K562 (cell line): ENCODE measurements around the gene PLOD1.

ENCODE experiments used
- ARNT ChIP-seq, 2 experiments: fragments of 450-650 bp; IDR thresholded peaks; 2 replicates each; pipeline ENCODE4 v1.6.1; 2016; ENCODE audit warnings: mild to moderate bottlenecking in 1 of 2
- EGR1 ChIP-seq: fragments of 450-650 bp; conservative IDR thresholded peaks from 2 replicates; pipeline ENCODE4 v1.6.1; 2017; ENCODE audit warnings: mild to moderate bottlenecking
- FOXA1 ChIP-seq: fragments of 450-650 bp; IDR thresholded peaks from 2 replicates; pipeline ENCODE4 v1.6.1; 2016; ENCODE audit warnings: mild to moderate bottlenecking, borderline replicate concordance
- FOXM1 ChIP-seq, 2 experiments: fragments of 450-650 bp in 1 of 2; sonication (generic) in 1 of 2; formaldehyde crosslinking in 1 of 2; IDR thresholded peaks; 2 replicates each; pipeline versions ENCODE4 v1.6.1 to v1.9.0; 2017 to 2022; ENCODE audit warnings: low read depth in 2 of 2, mild to moderate bottlenecking in 2 of 2, missing genetic modification reagents in 1 of 2, moderate library complexity in 1 of 2
- GABPA ChIP-seq: fragments of 200-800 bp; sonication (Bioruptor generic); conservative IDR thresholded peaks from 2 replicates; pipeline ENCODE4 v1.6.1; 2016; ENCODE audit warnings: low read depth, missing genetic modification characterization, missing compliant biosample characterization
- HNRNPK ChIP-seq: fragments of 200-400 bp; formaldehyde crosslinking; IDR thresholded peaks from one replicate; pipeline ENCODE4 v1.6.1; 2018; ENCODE audit warnings: mild to moderate bottlenecking, low read depth, low read length; ENCODE audit not compliant: poor library complexity, severe bottlenecking
- HNRNPLL ChIP-seq: fragments of 200-400 bp; formaldehyde crosslinking; IDR thresholded peaks from 2 replicates; pipeline ENCODE4 v1.6.1; 2017; ENCODE audit warnings: low read length, low read depth, mild to moderate bottlenecking; ENCODE audit not compliant: poor library complexity, severe bottlenecking
- HOXB6 ChIP-seq: fragments of 250-450 bp; sonication (Bioruptor Pico); IDR thresholded peaks from 2 replicates; pipeline ENCODE4 v1.5.1; 2022; ENCODE audit warnings: mild to moderate bottlenecking, borderline replicate concordance
- NR2C2 ChIP-seq, 2 experiments: fragments of 200-800 bp in 1 of 2; sonication (Bioruptor generic) in 1 of 2; sonication (generic) in 1 of 2; formaldehyde crosslinking in 1 of 2; IDR thresholded peaks; 2 replicates each; pipeline versions ENCODE4 v1.6.1 to v1.8.0; 2016 to 2022; ENCODE audit warnings: mild to moderate bottlenecking in 1 of 2, missing compliant biosample characterization in 1 of 2, missing genetic modification characterization in 1 of 2, missing genetic modification reagents in 1 of 2
- POLR2AphosphoS5 ChIP-seq: IDR thresholded peaks from 2 replicates; pipeline ENCODE4 v1.6.1; 2011; ENCODE audit warnings: mild to moderate bottlenecking, low read depth, low read length, moderate library complexity; ENCODE audit not compliant: control insufficient read depth, insufficient read depth
- SMC3 ChIP-seq: conservative IDR thresholded peaks from 2 replicates; pipeline ENCODE4 v1.6.1; 2011; ENCODE audit warnings: low read depth, low read length, improper control_type of control experiment; ENCODE audit not compliant: insufficient read depth
- TF ChIP-seq, protein P1 (sequence below), 3 experiments: IDR thresholded peaks in 2 of 3; conservative IDR thresholded peaks in 1 of 3; 2 replicates each; pipeline ENCODE4 v1.5.1; 2011 to 2012; ENCODE audit warnings: low read length in 3 of 3, mild to moderate bottlenecking in 3 of 3, control low read depth in 2 of 3, improper control_type of control experiment in 1 of 3, inconsistent platforms in 1 of 3, low read depth in 1 of 3, mixed read lengths in 1 of 3, moderate library complexity in 1 of 3; ENCODE audit not compliant: insufficient read depth in 2 of 3
- TF ChIP-seq, protein P2 (sequence below): fragments of 450-650 bp; IDR thresholded peaks from 2 replicates; pipeline ENCODE4 v1.7.1; 2018; ENCODE audit warnings: mild to moderate bottlenecking, low read depth; ENCODE audit not compliant: partially characterized antibody
- TF ChIP-seq, protein P3 (sequence below): fragments of 250-450 bp; sonication (Bioruptor Pico); IDR thresholded peaks from 2 replicates; pipeline ENCODE4 v1.8.0; 2021; ENCODE audit warnings: borderline replicate concordance, mild to moderate bottlenecking, moderate library complexity; ENCODE audit not compliant: poor library complexity, severe bottlenecking

DNA sequence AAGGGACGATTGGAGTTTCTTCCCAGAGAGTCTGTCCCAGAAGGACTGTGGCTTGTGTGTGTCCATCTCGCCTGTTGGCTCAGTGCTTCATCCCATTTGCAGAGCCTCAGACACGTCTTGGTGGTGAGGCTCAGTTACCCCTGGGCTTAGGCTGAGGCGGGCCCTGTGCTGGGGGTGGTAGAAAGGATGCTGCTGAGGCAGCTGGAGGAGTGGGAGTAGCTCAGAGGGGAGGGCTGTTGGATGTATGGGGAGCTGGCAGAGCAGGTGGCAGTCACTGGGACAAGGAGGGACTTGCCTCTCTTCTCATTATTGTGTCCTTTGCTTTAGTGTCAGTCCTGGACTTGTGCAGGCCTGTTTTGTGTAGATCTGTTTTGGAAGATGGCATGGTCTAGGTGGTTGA lies 77.5 kb downstream of the PLOD1 start:
- TF ChIP-seq SMC3 (no peak), POLR2AphosphoS5 (no peak), GABPA (tag) (no peak), EGR1 (no peak), FOXA1 (no peak), ARNT (IDR thresholded peaks at IDR 0.05) (no peak), NR2C2 (CRISPR knock-in tag; IDR thresholded peaks at IDR 0.05) (no peak), NR2C2 (tag; IDR thresholded peaks at IDR 0.05) (no peak), HOXB6 (no peak), FOXM1 (IDR thresholded peaks at IDR 0.05; ENCODE audit: low read depth) (no peak), FOXM1 (CRISPR knock-in tag; IDR thresholded peaks at IDR 0.05; ENCODE audit: low read depth) (no peak), HNRNPLL (no peak), HNRNPK (no peak)
- TF ChIP-seq, protein P1, sequence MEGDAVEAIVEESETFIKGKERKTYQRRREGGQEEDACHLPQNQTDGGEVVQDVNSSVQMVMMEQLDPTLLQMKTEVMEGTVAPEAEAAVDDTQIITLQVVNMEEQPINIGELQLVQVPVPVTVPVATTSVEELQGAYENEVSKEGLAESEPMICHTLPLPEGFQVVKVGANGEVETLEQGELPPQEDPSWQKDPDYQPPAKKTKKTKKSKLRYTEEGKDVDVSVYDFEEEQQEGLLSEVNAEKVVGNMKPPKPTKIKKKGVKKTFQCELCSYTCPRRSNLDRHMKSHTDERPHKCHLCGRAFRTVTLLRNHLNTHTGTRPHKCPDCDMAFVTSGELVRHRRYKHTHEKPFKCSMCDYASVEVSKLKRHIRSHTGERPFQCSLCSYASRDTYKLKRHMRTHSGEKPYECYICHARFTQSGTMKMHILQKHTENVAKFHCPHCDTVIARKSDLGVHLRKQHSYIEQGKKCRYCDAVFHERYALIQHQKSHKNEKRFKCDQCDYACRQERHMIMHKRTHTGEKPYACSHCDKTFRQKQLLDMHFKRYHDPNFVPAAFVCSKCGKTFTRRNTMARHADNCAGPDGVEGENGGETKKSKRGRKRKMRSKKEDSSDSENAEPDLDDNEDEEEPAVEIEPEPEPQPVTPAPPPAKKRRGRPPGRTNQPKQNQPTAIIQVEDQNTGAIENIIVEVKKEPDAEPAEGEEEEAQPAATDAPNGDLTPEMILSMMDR (IDR thresholded peaks at IDR 0.05 in 2 of 3, conservative IDR thresholded peaks at IDR 0.05 in 1 of 3; ENCODE audit: insufficient read depth in 2 of 3, low read depth in 1 of 3, low read length in 3 of 3), result no peak
- TF ChIP-seq, protein P2, sequence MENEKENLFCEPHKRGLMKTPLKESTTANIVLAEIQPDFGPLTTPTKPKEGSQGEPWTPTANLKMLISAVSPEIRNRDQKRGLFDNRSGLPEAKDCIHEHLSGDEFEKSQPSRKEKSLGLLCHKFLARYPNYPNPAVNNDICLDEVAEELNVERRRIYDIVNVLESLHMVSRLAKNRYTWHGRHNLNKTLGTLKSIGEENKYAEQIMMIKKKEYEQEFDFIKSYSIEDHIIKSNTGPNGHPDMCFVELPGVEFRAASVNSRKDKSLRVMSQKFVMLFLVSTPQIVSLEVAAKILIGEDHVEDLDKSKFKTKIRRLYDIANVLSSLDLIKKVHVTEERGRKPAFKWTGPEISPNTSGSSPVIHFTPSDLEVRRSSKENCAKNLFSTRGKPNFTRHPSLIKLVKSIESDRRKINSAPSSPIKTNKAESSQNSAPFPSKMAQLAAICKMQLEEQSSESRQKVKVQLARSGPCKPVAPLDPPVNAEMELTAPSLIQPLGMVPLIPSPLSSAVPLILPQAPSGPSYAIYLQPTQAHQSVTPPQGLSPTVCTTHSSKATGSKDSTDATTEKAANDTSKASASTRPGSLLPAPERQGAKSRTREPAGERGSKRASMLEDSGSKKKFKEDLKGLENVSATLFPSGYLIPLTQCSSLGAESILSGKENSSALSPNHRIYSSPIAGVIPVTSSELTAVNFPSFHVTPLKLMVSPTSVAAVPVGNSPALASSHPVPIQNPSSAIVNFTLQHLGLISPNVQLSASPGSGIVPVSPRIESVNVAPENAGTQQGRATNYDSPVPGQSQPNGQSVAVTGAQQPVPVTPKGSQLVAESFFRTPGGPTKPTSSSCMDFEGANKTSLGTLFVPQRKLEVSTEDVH, result no peak
- TF ChIP-seq, protein P3, sequence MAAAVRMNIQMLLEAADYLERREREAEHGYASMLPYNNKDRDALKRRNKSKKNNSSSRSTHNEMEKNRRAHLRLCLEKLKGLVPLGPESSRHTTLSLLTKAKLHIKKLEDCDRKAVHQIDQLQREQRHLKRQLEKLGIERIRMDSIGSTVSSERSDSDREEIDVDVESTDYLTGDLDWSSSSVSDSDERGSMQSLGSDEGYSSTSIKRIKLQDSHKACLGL, result no peak
